OCI-LY1 (cell line): ENCODE data around the gene SERPINB7.

Experiments
- H2AFZ ChIP-seq: fragments of 200-600 bp; sonication (generic), shearing (Covaris generic); 2 replicates; pipeline ENCODE4 v1.6.0; 2014; ENCODE audit warnings: antibody characterized with exemption, mild to moderate bottlenecking, low read length
- H3F3A ChIP-seq: fragments of 200-600 bp; sonication (generic), shearing (Covaris generic); 2 replicates; pipeline ENCODE4 v1.6.0; 2014; ENCODE audit warnings: mild to moderate bottlenecking, antibody characterized with exemption, low read length, moderate library complexity; ENCODE audit not compliant: insufficient read depth
- H3K27ac ChIP-seq: fragments of 200-600 bp; sonication (generic); 2 replicates; pipeline ENCODE4 v1.5.1; 2014; ENCODE audit warnings: low read length, mixed run types, mild to moderate bottlenecking, low read depth; ENCODE audit not compliant: poor library complexity, severe bottlenecking
- H3K27me3 ChIP-seq: fragments of 200-600 bp; sonication (generic); 2 replicates; pipeline ENCODE4 v1.6.0; 2014; ENCODE audit warnings: antibody characterized with exemption, mild to moderate bottlenecking, low read length, moderate library complexity; ENCODE audit not compliant: insufficient read depth
- H3K36me3 ChIP-seq: fragments of 200-600 bp; sonication (generic); 2 replicates; pipeline ENCODE4 v1.6.1; 2014; ENCODE audit warnings: mild to moderate bottlenecking, antibody characterized with exemption, low read length, moderate library complexity, mixed read lengths; ENCODE audit not compliant: insufficient read depth
- H3K4me1 ChIP-seq: fragments of 200-600 bp; sonication (generic); 2 replicates; pipeline ENCODE4 v1.5.1; 2014; ENCODE audit warnings: mild to moderate bottlenecking, low read length, moderate library complexity; ENCODE audit not compliant: insufficient read depth, severe bottlenecking
- H3K4me2 ChIP-seq: fragments of 200-600 bp; sonication (generic), shearing (Covaris generic); 2 replicates; pipeline ENCODE4 v1.6.1; 2014; ENCODE audit warnings: low read length
- H3K4me3 ChIP-seq: fragments of 200-600 bp; sonication (generic); 2 replicates; pipeline ENCODE4 v1.5.1; 2014; ENCODE audit warnings: low read length, low read depth, mild to moderate bottlenecking, mixed read lengths; ENCODE audit not compliant: poor library complexity, severe bottlenecking
- H3K79me2 ChIP-seq: fragments of 200-600 bp; shearing (Covaris generic); 2 replicates; pipeline ENCODE4 v1.6.1; 2016; ENCODE audit warnings: mixed run types, low read length, mixed read lengths; ENCODE audit not compliant: insufficient read depth
- H3K9ac ChIP-seq: fragments of 200-600 bp; sonication (generic), shearing (Covaris generic); 2 replicates; pipeline ENCODE4 v1.6.1; 2014; ENCODE audit warnings: mild to moderate bottlenecking, low read length, mixed read lengths
- H3K9me2 ChIP-seq: fragments of 200-600 bp; sonication (generic), shearing (Covaris generic); 2 replicates; pipeline ENCODE4 v1.6.1; 2014; ENCODE audit warnings: low read depth, mild to moderate bottlenecking, low read length, mixed read lengths
- H3K9me3 ChIP-seq: fragments of 200-600 bp; shearing (Covaris generic); 2 replicates; pipeline ENCODE4 v1.6.1; 2014; ENCODE audit warnings: low read length, mixed read lengths
- H4K20me1 ChIP-seq: fragments of 200-600 bp; sonication (generic), shearing (Covaris generic); 2 replicates; pipeline ENCODE4 v1.6.0; 2016; ENCODE audit warnings: mild to moderate bottlenecking, low read length; ENCODE audit not compliant: insufficient read depth
- CTCF ChIP-seq: fragments of 200-600 bp; sonication (generic), shearing (Covaris generic); IDR thresholded peaks from 2 replicates; pipeline ENCODE4 v1.5.1; 2017; ENCODE audit warnings: mild to moderate bottlenecking, antibody characterized with exemption, low read length, moderate library complexity, mixed read lengths
- EZH2 ChIP-seq: fragments of 200-600 bp; sonication (generic), shearing (Covaris generic); IDR thresholded peaks from 2 replicates; pipeline ENCODE4 v1.8.0; 2017; ENCODE audit warnings: borderline replicate concordance, mixed run types, mild to moderate bottlenecking, antibody characterized with exemption, low read length, moderate library complexity, mixed read lengths

Gene SERPINB7

GRCh38 chr18:63731215-63731614 is 44.0 kb upstream of the SERPINB7 start:
- H3K79me2 ChIP-seq: no peaks in the 10 kb centered on the region
- no peak overlapping the region for H3K4me3 ChIP-seq
- no peaks in the 10 kb centered on the region for H3K36me3 ChIP-seq
- no peaks in the 10 kb centered on the region for H3K4me1 ChIP-seq
- H2AFZ ChIP-seq: no peak overlapping the region
- H3K9me3 ChIP-seq: no peaks in the 10 kb centered on the region
- no peaks in the 10 kb centered on the region for H3K9me2 ChIP-seq
- H3K4me2 ChIP-seq: no peak overlapping the region
- H3K27ac ChIP-seq: no peak overlapping the region
- TF ChIP-seq EZH2 (no peak), CTCF (no peak)
- H3K9ac ChIP-seq: no peak overlapping the region
- no peaks in the 10 kb centered on the region for H3F3A ChIP-seq
- no peaks in the 10 kb centered on the region for H4K20me1 ChIP-seq
- no peaks in the 10 kb centered on the region for H3K27me3 ChIP-seq

DNA sequence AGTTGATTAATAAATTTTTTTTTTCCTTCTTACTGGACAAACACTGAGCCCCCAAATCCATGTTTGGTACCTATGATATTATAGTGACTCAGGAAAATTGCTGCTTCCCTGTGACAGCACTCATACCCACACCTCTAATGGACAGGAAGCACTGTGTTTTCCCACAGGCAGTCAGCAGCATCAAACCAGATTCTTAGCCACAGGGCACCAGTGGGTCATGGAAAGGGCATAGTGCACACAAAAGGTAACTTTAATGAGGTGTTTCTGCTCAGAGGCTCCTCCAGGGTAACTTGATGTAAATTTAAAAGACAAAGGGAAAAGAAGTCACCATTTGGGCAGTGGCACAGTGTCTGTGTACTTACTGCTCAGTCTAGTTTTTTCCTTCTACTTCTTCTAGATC is 38.3 kb upstream of the SERPINB7 start:
- no peaks in the 10 kb centered on the region for H3F3A ChIP-seq
- H3K9me2 ChIP-seq: no peaks in the 10 kb centered on the region
- H3K4me1 ChIP-seq: no peaks in the 10 kb centered on the region
- H3K4me2 ChIP-seq: no peak overlapping the region
- H3K27ac ChIP-seq: no peak overlapping the region
- no peak overlapping the region for H2AFZ ChIP-seq
- no peaks in the 10 kb centered on the region for H4K20me1 ChIP-seq
- H3K79me2 ChIP-seq: no peaks in the 10 kb centered on the region
- H3K9ac ChIP-seq: no peak overlapping the region
- H3K36me3 ChIP-seq: no peaks in the 10 kb centered on the region
- no peak overlapping the region for H3K4me3 ChIP-seq
- no peaks in the 10 kb centered on the region for H3K9me3 ChIP-seq
- H3K27me3 ChIP-seq: no peaks in the 10 kb centered on the region
- TF ChIP-seq EZH2 (no peak), CTCF (no peak)

GRCh38 chr18:63741769-63742168 is 33.4 kb upstream of the SERPINB7 start:
- TF ChIP-seq EZH2 (no peak), CTCF (no peak)
- H3K4me3 ChIP-seq: no peak overlapping the region
- H3K27ac ChIP-seq: no peak overlapping the region
- no peak overlapping the region for H2AFZ ChIP-seq
- no peaks in the 10 kb centered on the region for H3K9me2 ChIP-seq
- H4K20me1 ChIP-seq: no peaks in the 10 kb centered on the region
- no peaks in the 10 kb centered on the region for H3K9me3 ChIP-seq
- no peak overlapping the region for H3K4me2 ChIP-seq
- H3K79me2 ChIP-seq: no peaks in the 10 kb centered on the region
- no peak overlapping the region for H3K9ac ChIP-seq
- no peaks in the 10 kb centered on the region for H3F3A ChIP-seq
- H3K27me3 ChIP-seq: no peaks in the 10 kb centered on the region
- no peaks in the 10 kb centered on the region for H3K36me3 ChIP-seq
- H3K4me1 ChIP-seq: no peaks in the 10 kb centered on the region
